Stomach (tissue), 4 donors: ENCODE results near the gene SMYD3.

Source experiments
- CTCF ChIP-seq, 7 experiments: fragments of 450-650 bp in 4 of 7; fragments of 200-600 bp in 3 of 7; sonication (generic) in 3 of 7; IDR thresholded peaks; one replicate each; pipeline ENCODE4 v1.5.1; 2016 to 2019; ENCODE audit warnings: antibody characterized with exemption in 7 of 7, control low read depth in 2 of 7, mild to moderate bottlenecking in 1 of 7
- EP300 ChIP-seq: sonication (generic); formaldehyde crosslinking; IDR thresholded peaks from one replicate; pipeline ENCODE4 v1.6.1; 2017; ENCODE audit warnings: antibody characterized with exemption
- POLR2A ChIP-seq, 4 donors: fragments of 450-650 bp; IDR thresholded peaks; one replicate each; pipeline ENCODE4 v1.6.1; 2016; ENCODE audit warnings: antibody characterized with exemption in 4 of 4, control low read depth in 2 of 4, mild to moderate bottlenecking in 1 of 4, moderate library complexity in 1 of 4

- TF ChIP-seq POLR2A (IDR thresholded peaks at IDR 0.05), result no peak
- TF ChIP-seq EP300, result no peak
- no peak for TF ChIP-seq CTCF (IDR thresholded peaks at IDR 0.05)
Observed at GRCh38 chr1:246512635-246513034, 5.6 kb upstream of the SMYD3 start.
